Stimulated activated CD4-positive, alpha-beta T cell treated with anti-CD3 and anti-CD28 coated beads, TNF-alpha, amount 100 ng/mL, for 24 hours (primary cell): Measurements from ENCODE around the gene ETNK1.

Source experiments
- DNase-seq, 3 experiments: peaks; one replicate each; pipeline ENCODE4 v3.0.0-alpha.2; 2020; ENCODE audit warnings: low read depth in 3 of 3

Gene ETNK1

DNA sequence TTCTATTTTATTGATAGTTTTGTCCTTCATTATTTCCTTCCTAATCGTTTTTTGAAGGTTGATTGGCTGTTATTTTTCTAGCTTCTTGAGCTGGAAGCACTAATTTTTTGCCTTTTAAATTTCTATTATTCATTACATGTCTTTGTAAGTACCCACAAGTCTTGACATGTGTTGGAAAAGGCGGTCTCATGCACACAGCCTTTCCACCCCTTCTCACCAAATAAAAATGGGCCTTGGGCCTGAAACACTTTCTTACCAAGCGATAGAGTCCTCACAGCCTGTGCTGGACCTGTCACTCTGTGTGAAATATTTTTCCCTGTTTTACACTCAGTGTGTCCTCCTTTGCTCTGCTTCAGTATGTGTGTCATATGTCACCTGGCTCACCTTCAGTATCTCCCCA is 9.9 kb downstream of the ETNK1 start:
- DNase-seq: no peak

- no peak for DNase-seq
Observed at GRCh38 chr12:22635812-22636211, 10.8 kb downstream of the ETNK1 start.

DNA sequence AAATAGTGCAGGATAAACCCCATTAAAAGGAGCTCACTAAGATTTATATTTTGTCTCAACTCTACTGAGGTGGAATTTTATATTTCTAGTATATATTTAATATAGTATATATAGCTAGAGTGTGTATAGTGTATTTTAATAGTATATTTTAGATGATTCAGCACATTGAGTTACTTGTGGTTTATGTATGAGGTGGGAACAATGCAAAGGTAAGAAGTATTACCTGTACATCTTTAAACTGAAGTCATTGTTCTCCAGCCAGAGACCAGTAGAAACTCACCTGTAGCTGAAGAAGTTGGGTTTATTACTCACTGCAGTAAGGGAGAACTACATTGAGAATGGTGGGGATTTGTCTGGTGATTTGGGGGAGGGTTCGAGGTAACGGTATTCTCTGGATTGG is 15.9 kb downstream of the ETNK1 start:
- DNase-seq: no peak

DNA sequence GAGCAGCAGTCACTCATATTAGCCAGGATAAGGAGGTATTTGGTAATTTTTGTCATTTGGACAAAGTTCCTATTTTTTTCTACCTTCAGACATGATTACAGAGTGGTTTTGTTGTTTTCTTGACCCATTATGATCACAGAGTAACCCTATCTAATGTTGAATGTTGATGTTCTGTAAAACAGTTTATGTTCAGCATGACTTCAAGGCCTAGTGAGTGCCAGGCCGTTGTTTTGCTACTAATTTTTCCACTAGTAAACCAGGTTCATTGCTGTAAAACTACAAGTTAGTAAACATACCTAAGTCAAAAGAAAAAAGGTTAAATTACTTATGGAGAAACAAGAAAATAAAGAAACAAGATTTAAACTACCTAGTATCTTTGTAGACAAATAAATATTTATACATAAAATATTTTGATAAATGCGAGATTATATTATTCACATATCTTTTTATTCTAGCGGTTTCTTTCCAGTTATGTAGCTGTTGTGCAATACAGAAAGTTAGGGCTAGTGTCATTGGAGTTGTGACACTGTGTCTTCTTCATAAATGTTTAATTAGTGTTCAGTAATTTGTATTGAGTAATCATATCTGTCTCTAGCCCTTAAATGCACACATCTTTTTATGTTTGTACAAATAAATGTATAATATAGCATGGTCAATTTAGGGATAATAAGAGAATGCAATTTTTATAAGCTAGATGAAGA is 16.5 kb downstream of the ETNK1 start:
- no peak for DNase-seq

DNA sequence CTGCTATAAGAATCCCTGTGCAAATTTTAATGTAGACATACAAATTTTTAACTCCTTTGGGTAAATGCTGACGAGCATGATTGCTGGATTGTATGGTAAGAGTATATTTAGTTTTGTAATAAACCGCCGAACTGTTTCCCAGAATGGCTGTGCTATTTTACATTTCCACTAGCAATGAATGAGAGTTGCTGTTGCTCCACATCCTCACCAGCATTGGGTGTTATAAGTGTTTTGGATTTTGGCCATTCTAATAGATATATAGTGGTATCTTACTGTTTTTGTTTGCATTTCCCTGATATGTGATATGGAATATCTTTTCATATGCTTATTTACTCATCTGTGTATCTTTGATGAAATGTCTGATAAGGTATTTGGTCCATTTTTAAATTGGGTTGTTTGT is 23.7 kb downstream of the ETNK1 start:
- DNase-seq: no peak

- no peak for DNase-seq
Observed at GRCh38 chr12:22653075-22653474, 28.1 kb downstream of the ETNK1 start.

GRCh38 chr12:22653791-22654190 is 28.8 kb downstream of the ETNK1 start:
- no peak for DNase-seq

- no peak for DNase-seq
Observed at GRCh38 chr12:22656376-22656775, 31.4 kb downstream of the ETNK1 start.

DNA sequence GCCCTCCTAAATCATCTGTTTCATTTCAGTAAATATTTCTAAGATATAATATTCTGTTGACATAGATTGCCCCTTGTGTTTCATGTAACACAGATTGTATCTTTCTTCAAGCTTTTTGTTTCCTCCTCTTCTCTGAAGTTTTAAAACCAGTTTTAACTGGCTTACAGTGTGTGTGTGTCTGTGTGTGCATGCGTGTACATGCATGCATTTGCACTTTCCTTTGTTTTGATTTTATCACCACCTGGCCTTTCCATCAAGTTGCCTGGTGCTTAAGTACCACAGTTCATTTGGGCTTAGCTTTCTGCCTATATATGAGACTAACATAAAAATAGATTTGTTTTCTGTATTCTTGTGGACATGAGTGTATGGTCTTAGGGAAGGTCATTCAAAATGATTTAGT is 31.9 kb downstream of the ETNK1 start:
- no peak for DNase-seq

GRCh38 chr12:22657538-22657937 is 32.6 kb downstream of the ETNK1 start:
- no peak for DNase-seq

GRCh38 chr12:22658214-22658613 is 33.2 kb downstream of the ETNK1 start:
- peak in 2 of 3 experiments; percentile 5 to 6 for DNase-seq

- no peak for DNase-seq
Observed at GRCh38 chr12:22662356-22662755, 37.4 kb downstream of the ETNK1 start.

- DNase-seq: no peak
Observed at GRCh38 chr12:22665476-22665875, 40.5 kb downstream of the ETNK1 start.

GRCh38 chr12:22667122-22667521 is 42.2 kb downstream of the ETNK1 start:
- no peak for DNase-seq

DNA sequence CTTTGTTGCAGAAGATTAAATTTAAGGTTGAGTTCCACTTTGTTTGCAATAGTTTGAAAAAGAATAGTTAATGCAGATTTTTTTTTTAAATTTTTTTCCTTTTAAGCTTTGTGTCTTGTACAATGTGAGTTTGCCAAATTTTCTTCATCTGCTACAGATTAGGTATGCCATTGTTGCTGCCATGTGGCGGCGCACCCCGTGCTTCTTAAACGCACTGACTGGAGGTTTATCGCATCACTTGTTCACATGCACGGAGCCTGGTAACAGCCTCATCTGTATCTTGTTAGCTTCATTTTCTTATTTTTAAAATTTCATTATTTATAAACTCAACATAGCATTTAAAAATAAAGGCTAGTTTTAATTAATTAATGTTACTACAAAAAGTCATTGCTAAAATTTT is 43.5 kb downstream of the ETNK1 start:
- DNase-seq: no peak

DNA sequence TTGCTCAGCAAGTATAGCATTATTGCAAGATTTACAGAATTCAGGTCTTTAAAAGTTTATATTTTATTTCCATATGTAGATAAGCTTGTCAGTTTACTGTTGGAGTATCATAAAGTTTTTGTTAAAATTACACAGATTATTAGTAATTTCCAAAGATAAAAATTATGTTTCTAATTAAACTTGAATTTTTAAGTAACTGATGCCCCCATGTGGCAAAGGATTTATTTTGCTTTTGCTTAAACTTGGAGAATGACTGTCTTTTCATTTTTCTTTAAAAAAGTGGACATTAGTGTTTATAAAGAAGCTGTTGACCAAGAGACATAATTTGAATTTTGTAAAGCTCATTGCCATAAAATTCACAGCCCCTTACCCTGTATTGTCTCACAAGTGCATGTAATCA is 45.8 kb downstream of the ETNK1 start:
- no peak for DNase-seq

- no peak for DNase-seq
Observed at GRCh38 chr12:22672951-22673350, 48.0 kb downstream of the ETNK1 start.

DNA sequence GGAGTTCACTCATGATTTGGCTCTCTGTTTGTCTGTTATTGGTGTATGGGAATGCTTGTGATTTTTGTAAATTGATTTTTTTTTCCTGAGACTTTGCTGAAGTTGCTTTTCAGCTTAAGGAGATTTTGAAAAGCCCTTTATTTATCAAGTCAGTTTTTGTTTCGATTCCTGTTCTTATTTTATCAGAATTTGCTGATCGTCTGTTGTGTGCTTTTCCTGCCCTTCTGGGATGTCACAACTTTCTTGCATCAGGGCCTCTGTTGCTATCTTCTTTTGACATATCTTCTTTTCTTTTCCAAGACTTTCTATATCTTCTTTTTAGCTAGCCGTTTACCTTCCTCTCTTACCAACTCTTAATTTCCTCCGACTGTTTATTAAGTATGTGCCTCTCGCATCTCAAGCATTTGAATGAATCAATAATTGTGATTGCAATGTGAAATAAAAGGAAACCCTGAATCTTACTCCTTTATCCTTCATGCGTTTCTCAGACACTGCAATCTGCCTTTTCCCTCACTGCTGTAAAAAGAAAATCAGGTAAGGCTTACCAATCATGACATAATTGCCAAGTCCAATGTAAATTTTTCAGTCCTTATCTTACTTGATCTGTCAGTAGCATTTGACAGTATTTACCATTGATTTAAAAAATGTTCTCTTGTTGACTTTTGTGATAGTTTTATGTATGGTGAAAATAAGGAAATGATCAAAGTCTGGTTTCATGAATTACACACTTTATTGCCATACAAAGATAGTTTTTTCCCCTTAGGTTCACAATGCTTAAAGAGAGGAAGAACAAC is 53.0 kb downstream of the ETNK1 start:
- no peak for DNase-seq

DNA sequence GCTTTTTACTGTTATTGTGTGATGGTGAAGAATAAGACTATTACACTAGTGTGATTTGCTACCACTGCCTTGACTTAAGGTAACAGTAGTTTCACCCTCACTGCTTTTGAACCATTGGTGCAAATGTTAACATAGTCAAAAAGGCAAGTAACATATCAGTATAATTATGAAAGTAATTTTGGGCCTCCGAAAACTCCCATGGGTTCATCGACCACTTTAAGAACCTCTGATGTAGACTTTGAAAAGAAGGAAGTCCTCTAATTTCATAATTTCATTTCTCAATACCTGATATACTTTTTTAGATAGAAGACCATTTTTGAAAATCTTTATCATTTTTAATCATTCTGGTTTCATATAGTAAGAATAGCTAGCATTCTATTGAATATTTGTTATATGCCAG is 57.7 kb downstream of the ETNK1 start:
- DNase-seq: no peak

- no peak for DNase-seq
Observed at GRCh38 chr12:22683131-22683530, 58.2 kb downstream of the ETNK1 start.

DNA sequence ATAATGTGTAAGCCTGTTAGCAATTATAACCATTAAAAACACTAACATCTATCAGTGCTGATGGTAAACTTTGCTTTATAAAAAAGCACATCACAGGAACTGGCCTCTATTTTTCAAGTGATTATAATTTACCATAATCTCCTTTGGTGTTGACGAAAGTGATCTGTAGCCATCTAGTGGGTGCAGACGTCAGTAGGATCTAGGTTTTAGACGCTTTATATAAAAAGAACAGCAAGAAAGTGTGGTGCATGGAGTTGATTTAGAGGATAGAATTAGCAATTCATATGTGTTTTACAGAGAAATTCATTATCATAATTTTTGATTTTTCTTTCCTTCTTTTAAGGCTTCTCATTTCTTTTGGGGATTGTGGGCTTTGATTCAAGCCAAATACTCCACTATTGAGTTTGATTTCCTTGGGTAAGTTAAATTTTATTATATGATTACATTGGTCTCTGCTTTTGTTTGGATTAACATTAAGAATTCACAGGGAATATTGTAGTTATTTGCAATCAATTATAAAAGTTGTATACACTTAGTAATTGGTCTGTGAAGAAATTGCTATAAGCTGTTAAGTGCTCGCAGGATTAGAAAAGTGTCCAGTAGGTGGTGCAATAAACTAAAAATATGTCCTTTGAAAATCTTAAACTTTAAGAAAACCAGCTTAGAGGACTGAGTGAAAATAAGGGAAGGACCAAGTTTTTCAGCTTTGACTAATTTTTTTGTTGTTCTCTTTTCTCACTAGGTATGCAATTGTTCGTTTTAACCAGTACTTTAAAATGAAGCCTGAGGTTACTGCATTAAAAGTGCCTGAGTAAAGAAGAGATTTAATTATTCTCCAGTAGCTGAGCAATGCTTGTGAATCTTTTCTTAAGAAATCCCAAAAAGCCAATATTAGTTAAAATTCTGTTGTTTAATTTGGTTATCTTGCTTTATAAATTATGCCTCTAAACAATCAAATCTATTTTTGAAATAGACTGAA is 59.5 kb downstream of the ETNK1 start:
- DNase-seq: no peak

DNA sequence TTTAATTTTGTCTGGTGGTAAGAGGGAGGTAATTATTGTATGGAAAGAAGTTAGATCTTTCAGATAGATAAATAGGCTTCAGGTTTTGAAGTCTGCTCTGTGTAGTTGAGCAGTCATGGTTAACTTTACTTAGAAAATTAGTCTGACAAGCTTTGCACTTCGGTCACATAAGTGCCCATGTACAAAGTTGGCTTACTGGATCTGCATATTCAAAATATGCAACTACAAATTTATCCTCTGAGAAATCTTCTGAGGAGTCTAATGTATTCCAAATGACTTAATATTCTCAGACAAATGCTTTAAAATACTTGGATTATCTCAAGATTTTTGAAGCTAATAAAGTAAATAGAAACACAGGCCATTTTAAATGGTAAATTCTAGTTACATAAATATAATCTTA is 61.2 kb downstream of the ETNK1 start:
- no peak for DNase-seq
